Raji (cell line): ENCODE results near the gene HMGN4.

Source experiments
- POLR2A ChIP-seq: IDR thresholded peaks from 2 replicates; pipeline ENCODE4 v1.6.1; 2011; ENCODE audit warnings: low read depth, low read length, control low read depth; ENCODE audit not compliant: insufficient read depth

The HMGN4 gene

DNA sequence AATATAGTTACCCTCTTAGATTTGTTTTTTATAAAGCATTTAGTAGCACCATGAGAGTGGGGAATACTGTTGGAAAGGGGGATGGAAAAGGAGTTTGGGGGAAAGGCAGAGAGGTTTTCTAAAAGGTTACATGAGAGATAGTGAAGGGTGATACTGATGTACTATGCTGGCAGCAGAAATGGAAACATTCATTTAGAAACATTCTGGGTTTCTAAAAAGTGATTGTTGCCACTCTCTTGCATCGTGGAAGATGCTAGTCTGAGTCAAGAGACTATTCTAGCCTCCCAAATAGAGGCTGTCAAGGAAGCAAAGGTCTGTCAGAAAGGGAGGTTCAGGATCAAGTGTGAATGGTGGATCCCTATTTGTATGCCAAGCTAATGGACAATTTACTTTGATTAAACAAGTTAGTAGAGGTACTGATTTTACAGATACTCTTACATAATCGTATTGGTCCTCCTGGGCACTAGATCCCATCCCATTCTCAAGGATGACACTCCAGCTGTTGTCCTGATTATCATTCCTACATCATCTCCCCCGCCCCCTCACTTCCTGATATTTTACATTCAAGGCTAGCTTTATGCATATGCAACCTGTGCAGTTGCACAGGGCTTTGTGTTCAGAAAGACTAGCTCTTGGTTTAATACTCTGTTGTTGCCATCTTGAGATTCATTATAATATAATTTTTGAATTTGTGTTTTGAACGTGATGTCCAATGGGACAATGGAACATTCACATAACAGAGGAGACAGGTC lies 43.2 kb downstream of the HMGN4 start:
- TF ChIP-seq POLR2A: no peak

DNA sequence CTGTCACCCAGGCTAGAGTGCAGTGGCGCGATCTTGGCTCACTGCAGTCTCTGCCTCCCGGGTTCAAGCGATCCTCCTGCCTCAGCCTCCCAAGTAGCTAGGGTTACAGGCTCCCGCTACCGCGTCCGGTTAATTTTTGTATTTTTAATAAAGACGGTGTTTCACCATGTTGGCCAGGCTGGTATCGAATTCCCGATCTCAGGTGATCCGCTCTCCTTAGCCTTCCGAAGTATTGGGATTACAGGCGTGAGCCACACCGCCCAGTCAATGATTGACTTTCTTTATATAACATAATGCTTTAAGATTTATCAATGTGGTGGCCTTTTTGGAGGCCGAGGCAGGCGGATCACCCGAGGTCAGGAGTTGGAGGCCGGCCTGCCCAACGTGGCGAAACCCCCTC lies 50.8 kb downstream of the HMGN4 start:
- no peak for TF ChIP-seq POLR2A

DNA sequence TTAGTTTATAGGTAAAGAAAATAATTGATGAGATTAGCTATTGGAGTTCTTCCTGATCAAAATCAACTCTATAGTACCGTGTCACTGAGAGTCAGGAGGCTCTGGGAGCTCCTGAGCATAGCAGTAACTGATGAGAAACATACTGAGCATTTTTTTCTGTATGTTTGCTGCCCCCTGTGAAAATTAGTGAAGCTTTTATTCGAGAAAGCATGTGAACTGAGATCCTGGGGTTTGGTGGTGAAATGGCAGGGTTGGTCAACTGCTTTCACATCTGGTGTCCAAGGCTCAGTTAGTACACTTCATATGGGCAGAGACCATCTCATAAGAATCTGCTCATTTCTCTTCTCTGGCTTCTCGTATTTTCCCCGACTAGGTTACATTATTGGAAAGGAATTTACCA lies 54.5 kb downstream of the HMGN4 start:
- TF ChIP-seq POLR2A: no peak

DNA sequence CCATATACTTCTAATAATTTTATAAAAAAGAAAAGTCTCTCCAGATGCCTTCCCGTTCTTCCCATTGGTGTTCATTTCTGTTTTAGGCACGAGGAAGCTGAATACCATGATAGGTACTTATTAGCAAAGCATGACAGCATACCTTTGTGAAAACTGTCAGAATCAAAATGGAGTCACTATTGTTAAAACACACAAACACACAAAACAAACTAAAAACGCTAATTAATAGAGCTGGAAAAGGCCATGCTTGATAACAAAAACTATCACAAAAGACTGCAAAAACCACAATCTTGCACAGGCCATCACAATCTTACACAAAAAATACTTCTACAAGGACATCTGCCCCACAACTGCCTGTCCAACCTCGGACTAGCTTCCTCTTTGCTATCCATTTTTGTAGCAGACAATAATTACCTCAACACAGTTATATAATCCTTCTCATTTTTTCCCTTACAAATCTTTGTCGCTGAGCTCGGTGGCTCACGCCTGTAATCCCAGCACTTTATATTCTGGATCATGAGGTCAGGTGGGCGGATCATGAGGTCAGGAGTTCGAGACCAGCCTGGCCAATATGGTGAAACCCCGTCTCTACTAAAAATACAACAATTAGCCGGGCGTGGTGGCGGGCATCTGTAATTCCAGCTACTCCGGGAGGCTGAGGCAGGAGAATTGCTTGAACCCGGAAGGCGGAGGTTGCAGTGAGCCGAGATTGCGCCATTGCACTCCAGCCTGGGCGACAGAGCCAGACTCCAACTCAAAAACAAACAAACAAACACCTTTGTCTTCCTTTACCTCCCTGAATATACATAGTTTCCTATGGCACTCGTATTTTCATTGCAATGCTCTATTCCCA lies 55.3 kb downstream of the HMGN4 start:
- TF ChIP-seq POLR2A: no peak

DNA sequence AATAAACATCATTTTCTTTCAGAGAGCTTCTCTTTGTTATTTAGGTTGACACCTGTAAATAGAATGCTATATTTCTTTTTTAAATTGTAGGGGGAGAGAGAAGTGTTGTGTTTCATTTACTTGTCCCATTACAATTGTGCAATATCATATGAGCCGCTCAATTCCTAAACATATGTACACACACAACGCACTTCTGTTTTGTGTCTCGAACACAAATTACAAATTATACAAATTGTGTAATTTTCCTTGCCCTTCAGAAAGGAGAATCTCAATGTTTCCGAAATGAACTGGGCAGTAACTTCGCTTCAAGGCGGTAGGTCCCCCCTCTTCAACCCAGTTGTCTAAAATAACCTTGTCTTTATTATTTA lies 55.9 kb downstream of the HMGN4 start:
- TF ChIP-seq POLR2A: no peak

DNA sequence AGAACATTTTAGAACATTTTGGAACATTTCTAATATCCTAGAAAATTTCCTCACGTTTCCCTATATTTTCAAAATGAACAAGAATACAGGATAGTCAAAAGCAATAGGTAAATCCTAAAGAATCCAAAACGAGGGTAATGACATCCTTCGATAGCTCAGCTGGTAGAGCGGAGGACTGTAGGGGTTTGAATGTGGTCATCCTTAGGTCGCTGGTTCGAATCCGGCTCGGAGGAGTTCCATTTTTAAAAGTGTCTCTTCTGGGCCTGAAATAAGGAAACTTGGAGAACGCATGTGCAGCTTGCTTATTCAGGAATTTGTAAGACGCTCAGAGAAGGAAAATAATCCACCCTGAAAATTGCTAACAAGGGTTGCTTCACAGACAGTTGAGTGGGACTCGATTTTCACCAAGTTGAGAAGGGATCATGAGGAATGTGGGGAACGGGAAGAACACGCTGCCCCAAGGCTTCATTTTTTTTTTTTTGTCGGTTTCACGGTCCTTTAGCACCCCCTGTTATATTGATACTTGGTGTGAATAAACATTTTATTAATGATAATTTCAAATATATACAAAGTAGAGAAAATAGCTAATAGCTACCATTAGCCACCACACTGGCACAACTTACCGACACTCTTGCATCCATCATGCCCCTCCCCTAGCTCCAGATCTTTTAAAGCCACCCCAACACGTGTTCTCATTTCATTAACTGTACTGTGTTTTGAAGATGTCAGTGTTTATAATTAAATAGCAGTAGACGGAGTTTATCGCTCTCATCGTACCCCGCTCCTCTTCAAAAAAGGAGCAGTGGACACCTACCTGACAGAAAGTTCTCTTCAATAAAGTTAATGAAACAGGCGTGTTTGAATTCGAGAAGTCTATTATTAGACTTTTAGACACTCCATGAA lies 56.8 kb downstream of the HMGN4 start:
- no peak for TF ChIP-seq POLR2A

DNA sequence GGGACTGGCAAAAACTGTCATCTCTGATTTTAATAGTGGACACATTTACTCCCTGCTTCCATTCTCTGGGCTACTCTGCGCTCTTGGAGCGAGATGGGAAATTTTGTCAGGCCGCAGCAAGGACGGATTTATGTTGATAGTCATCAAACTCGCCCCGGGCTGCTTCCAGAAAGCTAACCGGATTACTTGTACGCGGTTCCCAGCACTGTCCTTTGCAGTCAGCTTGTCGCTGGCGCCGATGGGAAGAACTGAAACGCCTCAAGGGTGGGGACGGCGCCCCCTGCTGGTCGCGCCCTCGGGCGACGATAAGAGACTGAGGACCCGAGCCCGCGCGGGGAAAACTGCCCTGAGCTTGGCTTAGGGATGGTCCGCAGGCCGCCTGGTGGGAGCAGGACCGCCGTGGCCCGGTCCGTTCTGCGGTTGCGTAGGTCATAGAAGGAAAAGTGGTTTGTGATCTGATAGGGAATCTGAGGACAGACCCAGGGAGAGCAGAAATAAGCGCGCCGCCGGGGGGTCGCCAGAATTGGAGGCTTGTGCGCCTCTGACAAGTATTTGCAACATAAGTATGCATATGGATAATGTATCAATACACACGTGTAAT lies 57.6 kb downstream of the HMGN4 start:
- peak; percentile 53; the same call in 1 of the 2 replicates for TF ChIP-seq POLR2A
